ENCODE data around the gene LPA.
"Not testable (repeated sequence)": the region's sequence is repeated elsewhere in the genome, so short reads cannot be mapped to it uniquely, and the experiment has no call there.

LPA gene, protein sequence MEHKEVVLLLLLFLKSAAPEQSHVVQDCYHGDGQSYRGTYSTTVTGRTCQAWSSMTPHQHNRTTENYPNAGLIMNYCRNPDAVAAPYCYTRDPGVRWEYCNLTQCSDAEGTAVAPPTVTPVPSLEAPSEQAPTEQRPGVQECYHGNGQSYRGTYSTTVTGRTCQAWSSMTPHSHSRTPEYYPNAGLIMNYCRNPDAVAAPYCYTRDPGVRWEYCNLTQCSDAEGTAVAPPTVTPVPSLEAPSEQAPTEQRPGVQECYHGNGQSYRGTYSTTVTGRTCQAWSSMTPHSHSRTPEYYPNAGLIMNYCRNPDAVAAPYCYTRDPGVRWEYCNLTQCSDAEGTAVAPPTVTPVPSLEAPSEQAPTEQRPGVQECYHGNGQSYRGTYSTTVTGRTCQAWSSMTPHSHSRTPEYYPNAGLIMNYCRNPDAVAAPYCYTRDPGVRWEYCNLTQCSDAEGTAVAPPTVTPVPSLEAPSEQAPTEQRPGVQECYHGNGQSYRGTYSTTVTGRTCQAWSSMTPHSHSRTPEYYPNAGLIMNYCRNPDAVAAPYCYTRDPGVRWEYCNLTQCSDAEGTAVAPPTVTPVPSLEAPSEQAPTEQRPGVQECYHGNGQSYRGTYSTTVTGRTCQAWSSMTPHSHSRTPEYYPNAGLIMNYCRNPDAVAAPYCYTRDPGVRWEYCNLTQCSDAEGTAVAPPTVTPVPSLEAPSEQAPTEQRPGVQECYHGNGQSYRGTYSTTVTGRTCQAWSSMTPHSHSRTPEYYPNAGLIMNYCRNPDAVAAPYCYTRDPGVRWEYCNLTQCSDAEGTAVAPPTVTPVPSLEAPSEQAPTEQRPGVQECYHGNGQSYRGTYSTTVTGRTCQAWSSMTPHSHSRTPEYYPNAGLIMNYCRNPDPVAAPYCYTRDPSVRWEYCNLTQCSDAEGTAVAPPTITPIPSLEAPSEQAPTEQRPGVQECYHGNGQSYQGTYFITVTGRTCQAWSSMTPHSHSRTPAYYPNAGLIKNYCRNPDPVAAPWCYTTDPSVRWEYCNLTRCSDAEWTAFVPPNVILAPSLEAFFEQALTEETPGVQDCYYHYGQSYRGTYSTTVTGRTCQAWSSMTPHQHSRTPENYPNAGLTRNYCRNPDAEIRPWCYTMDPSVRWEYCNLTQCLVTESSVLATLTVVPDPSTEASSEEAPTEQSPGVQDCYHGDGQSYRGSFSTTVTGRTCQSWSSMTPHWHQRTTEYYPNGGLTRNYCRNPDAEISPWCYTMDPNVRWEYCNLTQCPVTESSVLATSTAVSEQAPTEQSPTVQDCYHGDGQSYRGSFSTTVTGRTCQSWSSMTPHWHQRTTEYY (N-terminal part only)

DNA sequence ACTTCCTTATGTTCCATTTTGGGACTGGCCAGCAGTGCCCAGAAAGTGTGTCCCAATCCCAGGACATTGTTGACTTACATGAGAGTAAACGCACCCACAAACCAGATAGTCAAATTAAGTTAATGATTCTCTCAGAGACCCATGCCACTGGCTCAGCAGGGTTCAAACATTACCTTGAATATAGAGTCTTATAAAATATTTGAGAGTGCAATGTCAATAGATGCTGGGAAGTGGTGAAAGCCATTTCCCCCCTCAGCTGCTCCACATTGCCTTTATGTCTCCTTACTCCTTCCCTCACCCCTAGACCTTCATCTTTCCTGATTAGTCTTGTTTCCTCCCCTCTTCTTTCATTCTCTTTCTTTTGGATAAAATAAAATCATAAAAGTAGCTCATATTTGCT lies at the start of gene LPA:
TSS of gene LPA (minus strand) at position 78 of the 400 bp plus-strand sequence. CDS start at position 17, 61 bp downstream.
- not testable (repeated sequence) for DNase-seq (ENCODE audit: low read depth in 2 of 2)

DNA sequence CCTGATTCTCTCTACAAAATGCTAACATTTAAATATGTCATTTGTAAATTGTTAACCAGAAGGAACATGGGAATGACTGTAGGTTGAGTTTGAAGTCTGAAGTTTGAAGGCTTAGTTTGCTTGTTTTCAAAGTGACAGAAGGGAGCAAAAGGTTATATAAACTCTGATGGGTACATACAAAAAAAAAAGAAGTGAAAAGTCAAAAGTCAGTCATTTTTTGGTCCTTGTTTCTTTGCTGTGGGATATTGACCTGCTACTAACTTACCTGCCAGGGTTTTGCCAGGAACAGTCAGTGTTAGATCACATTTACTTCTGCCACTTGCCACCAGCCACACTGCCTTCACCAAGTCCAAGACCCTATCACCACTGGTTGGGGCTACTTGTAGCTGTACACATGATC lies 44.9 kb upstream of the LPA start:
- not testable (repeated sequence) for DNase-seq (ENCODE audit: low read depth in 2 of 2)

DNA sequence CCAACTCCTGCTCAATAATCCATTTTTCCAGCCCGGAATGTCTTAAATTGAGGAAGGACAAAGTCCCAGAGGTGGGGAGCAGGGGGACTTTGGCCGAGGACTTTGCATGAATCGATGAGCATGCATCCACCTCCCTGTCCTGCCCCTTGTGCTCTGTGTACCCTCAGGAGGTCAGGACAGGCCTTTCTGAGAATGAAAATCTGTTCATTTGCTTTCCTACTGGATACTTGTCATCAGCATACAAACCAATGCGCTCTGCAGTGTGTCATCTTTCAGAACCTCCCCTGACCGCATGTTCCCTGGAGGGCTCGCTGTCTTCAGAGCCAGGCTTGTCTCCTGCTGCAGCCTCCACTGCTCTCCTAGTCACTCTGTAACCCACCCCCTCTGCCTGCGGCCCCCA lies 40.6 kb upstream of the LPA start:
- DNase-seq (ENCODE audit: low read depth in 2 of 2) = not testable (repeated sequence)

DNA sequence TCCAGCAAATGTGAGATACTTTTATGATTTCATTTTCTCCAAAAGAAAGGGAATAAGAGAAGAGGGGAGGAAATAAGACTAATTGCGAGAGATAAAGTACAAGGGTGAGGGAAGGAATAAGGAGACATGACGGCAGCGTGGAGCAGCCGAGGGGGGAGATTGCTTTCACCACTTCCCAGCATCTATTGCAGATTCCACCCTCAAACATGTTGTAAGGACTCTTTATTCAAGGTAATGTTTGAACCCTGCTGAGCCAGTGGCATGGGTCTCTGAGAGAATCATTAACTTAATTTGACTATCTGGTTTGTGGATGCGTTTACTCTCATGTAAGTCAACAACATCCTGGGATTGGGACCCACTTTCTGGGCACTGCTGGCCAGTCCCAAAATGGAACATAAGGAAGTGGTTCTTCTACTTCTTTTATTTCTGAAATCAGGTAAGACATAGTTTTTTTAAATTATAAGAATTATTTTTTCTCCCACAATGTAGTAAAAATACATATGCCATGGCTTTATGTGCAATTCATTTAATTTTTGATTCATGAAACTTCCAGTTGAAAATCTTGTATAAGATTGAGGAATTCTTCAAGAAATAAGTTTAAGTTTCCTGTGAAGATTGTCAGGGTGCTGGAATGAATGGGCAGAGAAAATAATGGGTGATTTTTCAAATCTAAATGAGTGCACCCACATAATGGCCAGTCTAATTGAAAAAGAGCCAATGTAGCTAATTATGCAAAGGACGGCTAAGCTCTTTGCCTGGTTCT lies 38.0 kb upstream of the LPA start, which contains the start of gene PLG:
TSS of gene PLG (plus strand) at position 327 of the 763 bp plus-strand sequence. CDS start at position 388, 61 bp downstream.
- not testable (repeated sequence) for DNase-seq (ENCODE audit: low read depth in 2 of 2)

DNA sequence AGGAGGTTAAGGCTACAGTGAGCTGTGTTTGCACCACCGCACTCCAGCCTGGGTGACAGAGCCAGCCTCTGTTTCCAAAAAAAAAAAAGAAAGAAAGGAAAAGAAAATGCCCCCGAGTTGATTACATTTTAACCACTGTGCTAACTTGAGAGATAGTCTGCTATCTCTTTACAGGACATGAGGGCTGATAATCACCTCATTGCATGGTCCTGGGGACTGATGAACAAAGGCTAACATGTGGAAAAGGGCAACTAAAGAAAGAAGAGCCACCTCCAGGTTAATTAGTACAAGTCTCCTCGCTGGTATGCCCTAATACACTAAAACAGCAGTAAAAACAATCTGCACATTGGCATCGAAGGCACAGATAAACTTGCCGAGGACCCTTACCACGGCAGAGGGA lies 33.8 kb upstream of the LPA start:
- no peak for DNase-seq (ENCODE audit: low read depth in 2 of 2)

DNA sequence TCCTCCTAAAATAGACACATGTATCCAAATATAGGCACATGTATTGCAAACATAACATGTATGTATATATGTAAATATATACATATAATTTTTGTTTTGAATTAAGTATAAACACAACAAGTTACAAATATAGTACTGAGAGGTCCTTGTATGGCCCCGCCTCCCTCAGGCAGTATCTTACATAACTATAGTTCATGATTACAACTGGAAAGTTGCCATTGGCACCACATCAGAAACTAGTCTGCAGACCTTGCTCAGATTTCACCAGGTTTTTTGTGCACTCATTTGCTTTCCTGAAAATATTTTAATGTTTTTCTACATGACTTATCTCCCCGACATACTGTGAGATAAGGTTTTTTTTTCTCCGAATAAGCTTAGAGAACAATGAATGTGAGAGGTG lies 32.8 kb upstream of the LPA start:
- not testable (repeated sequence) for DNase-seq (ENCODE audit: low read depth in 2 of 2)

DNA sequence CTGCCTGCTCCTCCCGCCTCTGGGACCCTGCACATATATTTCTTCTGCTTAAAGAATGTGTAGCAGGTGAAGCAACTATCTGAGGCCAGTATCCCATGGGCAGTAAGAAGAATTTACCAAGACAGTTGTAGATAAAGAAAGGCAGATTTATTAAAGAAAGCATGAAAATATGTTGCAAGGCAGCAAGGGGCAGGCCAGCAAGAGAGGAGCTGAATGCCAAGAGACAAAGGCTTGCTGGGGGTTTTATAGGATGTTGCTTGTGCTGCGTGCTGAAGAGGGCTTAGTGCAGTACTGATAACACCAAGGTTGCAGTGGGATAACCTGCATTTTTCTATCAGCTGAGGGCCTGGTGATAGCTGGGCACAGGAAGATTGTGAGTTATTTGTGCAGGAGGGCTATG lies 31.5 kb upstream of the LPA start:
- DNase-seq (ENCODE audit: low read depth in 2 of 2) = not testable (repeated sequence)

DNA sequence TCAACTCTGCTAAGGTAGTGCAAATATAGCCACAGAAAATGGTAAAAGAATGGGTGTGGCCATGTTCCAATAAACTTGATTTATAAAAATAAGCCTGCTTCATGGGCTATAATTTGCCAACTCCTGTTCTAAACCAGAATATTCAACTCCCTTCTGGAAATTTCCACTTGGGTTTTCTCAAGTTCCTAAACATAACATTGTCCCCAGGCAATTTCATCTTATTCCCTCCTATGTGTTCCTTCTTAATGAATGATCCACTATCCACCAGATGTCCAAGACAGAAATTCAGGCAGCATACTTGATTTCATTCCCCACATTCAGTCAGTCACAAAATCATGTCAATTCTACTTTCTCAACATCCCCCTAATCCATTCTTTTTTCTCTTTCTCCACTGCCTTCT lies 30.9 kb upstream of the LPA start:
- DNase-seq (ENCODE audit: low read depth in 2 of 2) = not testable (repeated sequence)

DNA sequence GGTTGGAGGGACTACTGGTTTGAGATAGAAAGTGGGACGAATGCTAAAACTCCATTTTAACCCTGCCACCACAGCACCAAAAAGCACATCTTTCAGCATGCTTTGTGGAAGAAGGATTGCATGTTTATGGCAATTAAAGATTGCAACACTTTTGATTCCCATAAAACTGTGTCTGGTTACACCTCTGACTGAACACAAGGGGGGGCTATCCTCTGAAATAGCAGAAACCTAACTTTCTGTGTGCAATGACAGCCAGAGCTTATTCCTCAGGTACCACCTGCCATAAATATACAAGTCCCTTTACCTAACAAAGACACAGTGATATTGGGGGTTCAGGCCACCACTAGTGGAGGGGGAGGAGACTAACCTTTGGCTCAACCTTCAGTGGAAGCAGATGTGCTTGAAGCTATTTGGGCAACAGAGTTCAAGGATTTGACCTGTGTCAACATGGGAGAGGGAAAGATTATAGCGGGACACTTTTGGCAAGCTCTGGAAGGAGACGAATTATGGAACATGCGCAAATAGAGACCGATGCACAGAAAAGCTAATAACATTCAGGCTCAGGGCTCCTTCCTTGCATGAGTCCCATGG lies 28.4 kb upstream of the LPA start:
- no peak for DNase-seq (ENCODE audit: low read depth in 2 of 2)

DNA sequence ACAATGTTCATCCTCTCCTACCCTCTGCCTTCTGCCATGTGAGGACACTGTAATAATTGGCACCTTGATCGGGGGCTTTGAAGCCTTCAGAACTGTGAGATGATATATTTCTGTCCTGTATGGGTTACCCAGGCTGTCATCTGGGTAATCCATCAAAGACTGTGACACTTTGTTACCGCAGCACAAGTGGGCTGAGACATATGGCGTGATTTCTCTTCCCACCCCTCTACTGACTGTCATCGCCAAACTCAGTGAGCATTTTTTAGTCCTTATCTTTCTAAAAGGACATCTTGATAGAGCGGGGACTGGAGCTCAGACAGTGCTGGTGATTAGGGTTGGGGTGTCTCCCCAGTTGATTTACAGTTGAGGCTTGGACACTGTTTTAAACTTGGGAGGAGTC lies 27.5 kb upstream of the LPA start:
- no peak for DNase-seq (ENCODE audit: low read depth in 2 of 2)

DNA sequence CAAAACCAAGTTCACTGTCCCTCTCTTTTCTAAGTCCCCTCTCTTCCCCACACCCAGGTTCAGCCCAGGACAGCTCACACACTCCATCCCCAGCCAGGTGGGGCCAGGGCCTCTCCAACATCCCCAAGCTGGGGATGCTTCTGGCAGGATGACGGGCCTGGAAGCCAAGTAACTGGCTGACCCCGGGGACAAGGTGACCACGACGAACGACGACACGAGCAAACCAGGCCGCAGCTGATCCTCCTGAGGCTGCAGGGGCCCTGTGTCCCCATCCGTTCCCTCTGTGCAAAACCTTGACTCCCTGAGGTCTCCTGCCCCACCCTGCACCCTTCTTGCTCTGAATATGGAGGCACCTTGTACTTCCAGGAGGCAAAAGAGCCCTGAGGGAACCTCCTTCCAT lies 26.4 kb upstream of the LPA start:
- no peak for DNase-seq (ENCODE audit: low read depth in 2 of 2)

DNA sequence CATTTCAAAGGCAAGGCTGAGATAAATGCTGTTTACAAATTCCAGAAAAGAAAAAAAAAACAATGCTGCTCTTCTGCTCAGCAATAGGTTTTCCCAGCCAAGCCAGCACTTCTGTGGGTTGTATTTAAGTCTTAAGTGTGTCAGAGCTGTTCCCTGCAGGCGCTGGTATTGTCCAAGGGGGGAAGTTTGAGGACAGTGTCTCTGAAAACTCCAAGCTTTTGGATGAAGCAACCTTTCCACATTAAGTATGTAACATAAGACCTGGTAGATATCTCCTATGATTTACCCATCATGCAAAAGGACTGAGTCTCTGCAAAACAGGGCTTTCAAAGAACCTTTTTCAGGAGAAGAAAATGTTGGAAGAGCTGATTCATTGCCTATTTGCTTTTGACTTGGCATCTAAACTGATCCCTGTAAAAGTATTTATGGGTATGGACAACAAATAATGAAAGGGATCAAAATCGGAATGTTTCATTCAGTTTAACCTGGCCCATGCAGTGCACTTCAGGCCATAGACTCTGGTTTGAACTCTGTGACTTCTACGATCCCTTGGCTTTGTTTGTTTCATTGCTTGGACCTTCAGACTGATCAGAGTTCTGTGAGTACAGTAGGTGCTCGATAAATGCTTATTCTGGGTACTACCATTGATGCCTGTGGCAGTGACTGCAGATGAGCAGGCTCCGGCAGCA lies 21.8 kb upstream of the LPA start:
- no peak for DNase-seq (ENCODE audit: low read depth in 2 of 2)

DNA sequence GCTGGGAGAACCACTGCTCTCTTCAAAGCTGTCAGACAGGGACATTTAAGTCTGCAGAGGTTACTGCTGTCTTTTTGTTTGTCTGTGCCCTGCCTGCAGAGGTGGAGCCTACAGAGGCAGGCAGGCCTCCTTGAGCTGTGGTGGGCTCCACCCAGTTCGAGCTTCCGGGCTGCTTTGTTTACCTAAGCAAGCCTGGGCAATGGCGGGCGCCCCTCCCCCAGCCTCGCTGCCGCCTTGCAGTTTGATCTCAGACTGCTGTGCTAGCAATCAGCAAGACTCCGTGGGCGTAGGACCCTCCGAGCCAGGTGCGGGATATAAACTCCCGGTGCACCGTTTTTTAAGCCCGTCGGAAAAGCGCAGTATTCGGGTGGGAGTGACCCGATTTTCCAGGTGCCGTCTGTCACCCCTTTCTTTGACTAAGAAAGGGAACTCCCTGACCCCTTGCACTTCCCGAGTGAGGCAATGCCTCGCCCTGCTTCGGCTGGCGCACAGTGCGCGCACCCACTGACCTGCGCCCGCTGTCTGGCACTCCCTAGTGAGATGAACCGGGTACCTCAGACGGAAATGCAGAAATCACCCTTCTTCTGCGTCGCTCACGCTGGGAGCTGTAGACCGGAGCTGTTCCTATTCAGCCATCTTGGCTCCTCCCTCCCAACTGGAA lies 21.2 kb upstream of the LPA start:
- DNase-seq (ENCODE audit: low read depth in 2 of 2) = not testable (repeated sequence)

DNA sequence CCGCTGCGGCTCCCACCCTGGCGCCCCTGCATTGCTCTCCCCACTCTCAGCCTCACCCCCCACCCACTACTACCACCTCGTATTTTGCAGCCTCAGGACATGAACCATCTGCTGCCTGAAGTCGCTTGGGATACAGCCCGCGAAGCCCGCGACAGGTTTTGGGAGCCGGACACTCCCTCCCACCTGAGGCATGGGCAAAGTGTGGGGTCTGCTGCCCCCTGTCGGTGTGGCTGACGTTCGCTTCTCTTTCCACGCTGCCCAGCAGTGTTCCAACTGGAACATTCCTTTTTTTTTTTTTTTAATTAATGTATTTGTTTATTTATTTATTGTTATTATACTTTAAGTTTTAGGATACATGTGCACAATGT lies 15.3 kb upstream of the LPA start:
- DNase-seq (ENCODE audit: low read depth in 2 of 2) = no peak

DNA sequence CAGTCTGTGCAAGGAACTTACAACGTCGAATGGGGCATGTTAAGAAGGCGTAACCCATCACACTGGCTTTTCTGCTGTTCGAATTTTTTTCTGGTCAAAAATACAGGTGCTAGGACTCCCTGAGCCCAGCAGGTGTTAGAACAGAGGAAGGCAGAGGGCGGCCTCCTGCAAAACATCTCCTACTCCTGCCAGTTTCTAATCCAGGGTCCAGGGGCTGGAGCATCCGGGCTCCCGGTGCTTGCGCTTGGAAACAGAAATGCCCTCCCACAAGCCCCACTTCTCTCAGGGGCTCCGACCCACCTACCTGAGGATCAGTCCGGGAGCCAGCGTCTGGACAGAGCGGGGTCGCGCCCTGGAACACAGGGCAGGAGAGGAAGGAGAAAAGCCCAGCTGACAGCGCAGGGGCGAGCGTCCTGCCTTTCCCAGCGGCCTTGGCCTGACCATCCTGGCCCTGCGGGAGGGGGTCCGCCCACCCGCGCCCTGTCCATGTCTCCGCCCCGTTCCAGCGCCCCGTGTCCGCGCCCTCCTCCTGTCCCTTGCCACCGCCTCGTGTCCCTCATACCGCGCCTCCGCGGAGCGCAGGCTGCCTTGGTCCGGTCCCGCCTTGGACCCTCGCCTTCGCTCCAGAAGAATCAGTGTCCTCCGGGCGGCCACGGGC lies 14.8 kb upstream of the LPA start:
- DNase-seq (ENCODE audit: low read depth in 2 of 2) = no peak

DNA sequence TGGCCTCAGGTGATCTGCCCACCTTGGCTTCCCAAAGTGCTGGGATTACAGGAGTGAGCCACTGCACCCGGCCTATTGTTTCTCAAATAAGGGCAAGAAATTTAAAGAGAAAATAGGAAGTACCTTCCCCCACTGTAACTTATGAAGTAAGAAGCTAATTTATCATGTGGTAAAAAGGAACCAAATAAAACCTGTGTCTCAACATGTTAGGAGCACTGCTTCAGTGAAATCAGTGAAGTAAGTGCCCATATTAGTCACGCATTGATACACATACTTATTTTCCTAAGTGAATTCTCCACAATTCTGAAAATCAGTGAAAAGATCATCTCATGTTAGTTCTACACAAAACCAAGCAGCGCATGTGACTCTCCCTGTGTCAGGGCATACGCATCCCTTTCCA lies 14.2 kb upstream of the LPA start:
- DNase-seq (ENCODE audit: low read depth in 2 of 2) = no peak

DNA sequence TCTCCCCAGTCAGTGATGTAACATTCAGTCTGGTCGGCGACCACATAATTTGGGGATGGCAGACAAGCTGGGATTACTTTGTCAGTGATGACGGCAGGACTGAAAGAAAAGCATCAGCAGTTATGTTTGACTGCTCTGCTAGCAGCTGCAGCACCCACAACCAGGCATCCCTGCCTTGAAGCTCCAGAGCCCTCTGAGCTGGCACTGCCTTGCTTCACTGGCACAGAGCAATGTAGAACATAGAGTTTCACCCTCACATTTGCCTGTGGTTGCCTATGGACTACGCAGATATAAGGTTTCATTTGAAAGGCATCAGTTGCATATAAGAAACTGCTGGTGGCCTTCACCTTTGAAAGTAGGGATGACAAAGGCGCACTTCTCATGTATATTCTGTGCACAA lies 12.3 kb upstream of the LPA start:
- DNase-seq (ENCODE audit: low read depth in 2 of 2) = not testable (repeated sequence)

DNA sequence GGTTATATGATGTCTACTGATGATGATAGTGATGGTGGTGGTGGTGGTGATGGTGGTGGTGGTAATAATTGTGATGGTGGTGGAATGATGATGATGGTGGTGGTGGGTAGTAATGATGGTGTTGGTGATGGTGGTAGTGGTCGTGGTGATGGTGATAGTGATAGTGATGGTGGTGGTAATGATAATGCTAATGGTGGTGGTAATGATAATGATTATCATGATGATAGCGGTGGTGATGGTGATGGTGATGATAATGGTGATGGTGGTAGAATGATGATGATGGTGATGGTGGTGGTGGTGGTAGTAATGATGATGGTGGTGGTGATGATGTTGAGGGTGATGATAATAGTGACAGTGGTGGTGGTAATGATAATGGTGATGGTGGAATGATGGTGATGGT lies 4.5 kb upstream of the LPA start:
- DNase-seq (ENCODE audit: low read depth in 2 of 2) = no peak

All from stimulated activated CD8-positive, alpha-beta memory T cell treated with anti-CD3 and anti-CD28 coated beads, Interleukin-2, amount 100 ng/mL, for 1 hour (primary cell).